HFFc6 (cell line): Measurements from ENCODE around the gene TBX20. TPM values are rescaled to one million over a fixed set of nuclear protein-coding genes. Genes with fewer than 3 reads are reported as not detected.

Source experiments
- DNase-seq: peaks from one replicate; pipeline ENCODE4 v3.0.0-alpha.2; 2018
- H3K27ac Mint-ChIP-seq: 2 replicates; pipeline ENCODE4 v1.8.0; 2020; ENCODE audit warnings: mild to moderate bottlenecking, mixed read lengths
- H3K27me3 Mint-ChIP-seq: 2 replicates; pipeline ENCODE4 v1.8.0; 2021; ENCODE audit warnings: mild to moderate bottlenecking, moderate library complexity, mixed read lengths; ENCODE audit not compliant: insufficient read depth
- H3K36me3 Mint-ChIP-seq: 2 replicates; pipeline ENCODE4 v1.8.0; 2021; ENCODE audit warnings: low read depth, mixed read lengths
- H3K4me1 Mint-ChIP-seq: 2 replicates; pipeline ENCODE4 v1.8.0; 2020; ENCODE audit warnings: low read depth, mixed read lengths
- H3K4me3 Mint-ChIP-seq: 2 replicates; pipeline ENCODE4 v1.8.0; 2020; ENCODE audit warnings: mild to moderate bottlenecking, moderate library complexity, mixed read lengths
- H3K9me3 Mint-ChIP-seq: 2 replicates; pipeline ENCODE4 v1.8.0; 2020; ENCODE audit warnings: mild to moderate bottlenecking, mixed read lengths
- CTCF ChIP-seq: fragments of 200-600 bp; sonication (generic); IDR thresholded peaks from 2 replicates; pipeline ENCODE4 v1.5.0; 2021; ENCODE audit warnings: antibody characterized with exemption, mild to moderate bottlenecking
- total RNA-seq, 6 experiments: library from RNA; stranded (reverse); fragmentation: NEBNext Ultra II Directional; extraction: Animal tissue kit (Norgen Biotek cat#: 25700); gene quantifications; 2 replicates in 1 of 6; 3 replicates in 5 of 6; pipeline ENCODE4 v1.2.3, GENCODE V29; 2021

Gene TBX20
- total RNA-seq, 6 experiments from 2014 or later: not detected

- Mint-ChIP-seq H3K9me3 (peaks cover 7% of the 10 kb centered on the region; the same call in 1 of the 2 replicates), H3K4me3 (no peak overlapping the region), H3K4me1 (no peaks in the 10 kb centered on the region), H3K27ac (no peak overlapping the region), H3K27me3 (peaks cover 6% of the 10 kb centered on the region), H3K36me3 (no peaks in the 10 kb centered on the region; the same call in 1 of the 2 replicates)
- TF ChIP-seq CTCF: no peak
- no peak for DNase-seq
Observed at GRCh38 chr7:35280902-35281301, 27.0 kb upstream of the TBX20 start.

GRCh38 chr7:35277359-35277758 is 23.5 kb upstream of the TBX20 start:
- DNase-seq: no peak
- TF ChIP-seq CTCF: no peak
- Mint-ChIP-seq H3K27me3 (peaks cover 6% of the 10 kb centered on the region), H3K9me3 (peaks cover 7% of the 10 kb centered on the region; the same call in 1 of the 2 replicates), H3K4me3 (no peak overlapping the region), H3K4me1 (no peaks in the 10 kb centered on the region), H3K27ac (no peak overlapping the region), H3K36me3 (no peaks in the 10 kb centered on the region; the same call in 1 of the 2 replicates)

- peaks cover 4% of the 10 kb centered on the region; the same call in 1 of the 2 replicates for H3K27me3 Mint-ChIP-seq
- no peak overlapping the region for H3K27ac Mint-ChIP-seq
- no peak for TF ChIP-seq CTCF
- DNase-seq: no peak
- H3K4me1 Mint-ChIP-seq: no peaks in the 10 kb centered on the region
- H3K9me3 Mint-ChIP-seq: no peaks in the 10 kb centered on the region
- H3K4me3 Mint-ChIP-seq: no peak overlapping the region
- no peaks in the 10 kb centered on the region for H3K36me3 Mint-ChIP-seq
Observed at GRCh38 chr7:35272246-35272645, 18.3 kb upstream of the TBX20 start.

GRCh38 chr7:35268953-35269352 is 15.1 kb upstream of the TBX20 start:
- no peak for TF ChIP-seq CTCF
- DNase-seq: no peak
- Mint-ChIP-seq H3K27me3 (peaks cover 10% of the 10 kb centered on the region; the same call in 1 of the 2 replicates), H3K4me1 (no peaks in the 10 kb centered on the region), H3K27ac (no peak overlapping the region), H3K36me3 (no peaks in the 10 kb centered on the region), H3K9me3 (no peaks in the 10 kb centered on the region), H3K4me3 (no peak overlapping the region)

GRCh38 chr7:35267411-35267810 is 13.5 kb upstream of the TBX20 start:
- Mint-ChIP-seq H3K27me3 (peaks cover 15% of the 10 kb centered on the region; the same call in 1 of the 2 replicates), H3K36me3 (no peaks in the 10 kb centered on the region), H3K27ac (no peak overlapping the region), H3K4me1 (no peaks in the 10 kb centered on the region), H3K4me3 (no peak overlapping the region), H3K9me3 (no peaks in the 10 kb centered on the region)
- TF ChIP-seq CTCF: no peak
- DNase-seq: no peak

GRCh38 chr7:35263396-35263795 is 9.5 kb upstream of the TBX20 start:
- no peak overlapping the region for H3K4me3 Mint-ChIP-seq
- no peak for TF ChIP-seq CTCF
- no peak overlapping the region for H3K27ac Mint-ChIP-seq
- H3K4me1 Mint-ChIP-seq: no peaks in the 10 kb centered on the region
- no peaks in the 10 kb centered on the region for H3K36me3 Mint-ChIP-seq
- peaks cover 35% of the 10 kb centered on the region for H3K27me3 Mint-ChIP-seq
- peaks cover 4% of the 10 kb centered on the region; the same call in 1 of the 2 replicates for H3K9me3 Mint-ChIP-seq
- DNase-seq: no peak
